GM12801 (cell line): Measurements from ENCODE around the gene NUDT8.

ENCODE experiments used
- CTCF ChIP-seq: IDR thresholded peaks from one replicate; pipeline ENCODE4 v1.5.1; 2011; ENCODE audit warnings: control low read depth; ENCODE audit not compliant: insufficient read length; ENCODE audit errors: extremely low read depth

Gene NUDT8

DNA sequence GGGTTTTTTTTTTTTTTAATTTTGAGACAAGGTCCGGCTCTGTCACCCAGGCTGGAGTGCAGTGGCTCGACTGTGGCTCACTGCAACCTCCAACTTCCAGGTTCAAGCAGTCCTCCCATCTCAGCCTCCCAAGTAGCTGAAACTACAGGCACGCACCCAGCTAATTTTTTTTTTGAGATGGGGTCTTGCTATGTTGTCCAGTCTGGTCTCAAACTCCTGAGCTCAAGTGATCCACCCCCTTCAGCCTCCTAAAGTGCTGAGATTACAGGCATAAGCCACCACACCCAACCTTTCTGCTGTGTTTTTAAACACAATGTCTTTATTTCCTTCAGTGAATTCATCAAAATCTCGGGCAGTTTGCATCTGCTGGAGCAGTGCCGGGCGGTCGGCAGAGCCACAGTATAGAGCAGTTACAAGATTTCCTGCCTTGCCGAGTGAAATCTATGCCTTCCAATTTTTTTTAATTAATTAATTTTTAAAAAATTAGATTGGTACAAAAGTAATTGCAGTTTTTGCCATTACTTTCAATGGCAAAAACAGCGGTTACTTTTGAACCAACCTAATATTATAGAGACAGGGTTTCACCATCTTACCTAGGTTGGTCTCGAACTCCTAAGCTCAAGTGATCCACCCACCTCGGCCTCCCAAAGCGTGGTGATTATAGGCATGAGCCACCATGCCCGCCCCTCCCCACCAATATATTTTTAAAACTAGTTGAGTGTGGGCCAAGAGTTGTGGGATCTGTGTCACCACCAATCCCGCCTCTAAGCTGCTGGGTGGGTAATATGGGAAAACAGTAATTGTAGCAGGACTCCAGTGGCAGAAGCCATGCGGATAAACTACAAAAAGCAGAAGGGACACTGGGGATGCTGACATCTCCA, 23.5 kb upstream of the NUDT8 start:
- no peak for TF ChIP-seq CTCF

DNA sequence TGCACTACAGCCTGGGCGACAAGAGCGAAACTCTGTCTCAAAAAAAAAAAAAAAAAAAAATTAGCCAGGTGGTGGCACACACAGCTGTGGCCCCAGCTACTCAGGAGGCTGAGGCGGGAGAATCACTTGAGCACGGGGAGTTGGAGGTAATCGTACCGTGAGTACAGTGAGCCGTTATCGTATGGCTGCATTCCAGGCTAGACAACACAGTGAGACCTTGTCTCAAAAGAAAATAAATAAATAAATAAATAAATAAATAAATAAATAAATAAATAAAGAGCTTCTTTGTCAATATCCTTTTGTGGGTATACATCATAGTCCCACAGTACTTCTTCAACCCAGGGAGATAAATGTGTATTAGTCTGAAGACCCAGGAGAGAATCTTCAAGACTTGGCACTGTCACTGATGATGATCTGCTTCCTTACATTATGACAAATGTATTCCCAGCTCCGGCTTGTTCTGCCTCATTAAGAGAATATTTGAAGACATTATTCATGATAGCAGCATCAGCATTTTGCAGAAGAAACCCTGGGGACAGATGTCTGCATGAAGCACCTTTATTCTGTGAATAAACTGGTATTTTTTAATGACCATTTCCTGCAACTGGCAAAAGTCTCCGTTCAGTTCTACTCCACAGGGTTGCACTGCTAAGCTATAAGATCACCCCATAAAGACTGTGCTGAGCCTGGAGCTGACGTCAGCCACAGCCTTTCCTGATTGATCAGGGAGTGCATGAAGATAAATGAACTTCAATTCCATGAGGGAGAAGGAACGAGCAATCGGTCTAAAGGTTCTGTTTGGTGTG, 22.4 kb upstream of the NUDT8 start:
- no peak for TF ChIP-seq CTCF

GRCh38 chr11:67649634-67650510, 20.1 kb upstream of the NUDT8 start:
- no peak for TF ChIP-seq CTCF

GRCh38 chr11:67648796-67649613, 19.3 kb upstream of the NUDT8 start:
- no peak for TF ChIP-seq CTCF

- no peak for TF ChIP-seq CTCF
Measured at GRCh38 chr11:67648140-67648795, 18.5 kb upstream of the NUDT8 start.

GRCh38 chr11:67647471-67647870, 17.7 kb upstream of the NUDT8 start:
- no peak for TF ChIP-seq CTCF
